Superior temporal gyrus (tissue), 1 donor: ENCODE measurements around the gene BSG.

Experiments
- DNase-seq: peaks from one replicate; pipeline ENCODE4 v3.0.0-alpha.2; 2016; ENCODE audit errors: extremely low spot score

Gene BSG

GRCh38 chr19:572140-572742 lies at the start of gene BSG:
Gene BSG (plus strand): TSS chr19:572596. CDS start chr19:572635, 39 bp downstream.
- peak; percentile 98 for DNase-seq

- no peak for DNase-seq
These were observed 49.7 kb upstream of the BSG start for GRCh38 chr19:522726-523125.

GRCh38 chr19:524062-524674 lies 48.2 kb upstream of the BSG start:
- no peak for DNase-seq

GRCh38 chr19:525029-525428 lies 47.4 kb upstream of the BSG start:
- no peak for DNase-seq

GRCh38 chr19:525857-526419 lies 46.5 kb upstream of the BSG start:
- DNase-seq: no peak

DNA sequence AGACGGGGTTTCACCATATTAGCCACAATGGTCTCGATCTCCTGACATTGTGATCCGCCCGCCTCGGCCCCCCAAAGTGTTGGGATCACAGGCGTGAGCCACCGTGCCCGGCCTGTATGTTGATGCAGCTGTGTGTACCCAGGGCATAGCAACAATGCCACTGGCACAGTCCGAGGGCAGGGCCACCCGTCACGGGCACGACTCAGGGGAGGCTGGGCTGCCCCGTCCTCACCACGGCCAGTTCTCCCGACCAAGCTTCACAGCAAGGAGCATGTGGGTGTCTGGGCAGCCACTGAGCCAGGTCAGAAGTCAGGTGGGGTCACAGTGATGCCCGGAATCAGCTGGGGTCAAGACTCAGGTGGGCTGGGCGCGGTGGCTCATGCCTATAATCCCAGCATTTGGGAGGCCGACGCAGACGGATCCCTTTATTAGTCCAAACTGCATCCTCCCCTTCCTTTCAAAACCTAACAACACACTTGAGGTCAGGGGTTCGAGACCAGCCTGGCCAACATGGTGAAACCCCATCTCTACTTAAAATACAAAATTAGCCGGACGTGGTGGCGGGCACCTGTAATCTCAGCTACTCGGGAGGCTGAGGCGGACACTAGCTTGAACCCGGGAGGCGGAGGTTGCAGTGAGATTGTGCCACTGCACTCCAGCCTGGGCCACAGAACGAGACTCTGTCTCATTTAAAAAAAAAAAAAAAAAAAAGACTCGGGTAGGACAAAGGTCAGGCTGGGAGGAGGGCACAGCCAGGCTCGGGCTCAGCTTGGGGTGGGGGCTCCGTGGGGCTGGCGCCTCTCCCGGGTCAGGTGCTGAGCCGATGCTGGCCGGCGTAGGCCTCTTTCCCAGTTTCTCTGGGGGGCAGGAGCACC lies 42.0 kb upstream of the BSG start:
- DNase-seq: no peak

DNA sequence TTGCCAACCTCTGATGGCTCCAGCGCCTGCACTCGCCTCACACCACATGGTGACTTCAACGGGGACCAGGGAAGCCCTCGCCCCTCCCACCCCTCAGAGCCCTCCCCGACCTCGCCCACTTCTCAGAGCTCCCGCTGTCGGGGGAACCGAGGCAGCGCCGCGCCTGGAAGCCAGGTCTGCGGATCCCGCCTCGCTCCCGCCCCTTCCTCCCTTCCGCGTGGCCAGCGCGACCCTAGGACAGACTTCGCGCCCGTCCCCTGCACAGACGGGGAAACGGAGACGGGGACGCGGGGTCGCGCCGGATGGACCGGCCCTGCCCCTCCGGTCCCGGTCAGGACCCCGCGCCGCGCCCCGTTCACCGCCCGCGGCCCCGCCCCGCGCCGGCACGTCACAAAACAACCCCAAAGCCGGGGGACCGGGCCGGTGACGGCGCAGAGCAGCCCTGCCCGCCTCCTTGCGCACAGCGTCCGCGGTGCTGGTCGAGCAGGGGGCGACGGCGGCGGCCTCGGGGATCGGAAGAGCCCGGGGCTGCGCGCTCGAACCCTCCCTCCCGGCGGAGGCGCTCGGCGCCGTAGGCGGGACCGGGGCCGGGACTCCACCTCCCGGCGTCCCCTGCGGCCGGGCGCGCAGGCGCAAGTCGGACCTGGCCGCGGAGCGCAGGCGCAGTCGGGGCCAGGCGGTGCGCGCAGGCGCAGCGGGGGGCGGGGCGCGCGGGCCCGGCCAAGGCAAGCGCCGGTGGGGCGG lies 41.2 kb upstream of the BSG start:
- DNase-seq: peak; percentile 71

GRCh38 chr19:531753-532560 lies 40.4 kb upstream of the BSG start, which contains the start of gene CDC34:
Gene CDC34 (plus strand): TSS chr19:531760. CDS start chr19:531932, 172 bp downstream.
- DNase-seq: peak; percentile 8

DNA sequence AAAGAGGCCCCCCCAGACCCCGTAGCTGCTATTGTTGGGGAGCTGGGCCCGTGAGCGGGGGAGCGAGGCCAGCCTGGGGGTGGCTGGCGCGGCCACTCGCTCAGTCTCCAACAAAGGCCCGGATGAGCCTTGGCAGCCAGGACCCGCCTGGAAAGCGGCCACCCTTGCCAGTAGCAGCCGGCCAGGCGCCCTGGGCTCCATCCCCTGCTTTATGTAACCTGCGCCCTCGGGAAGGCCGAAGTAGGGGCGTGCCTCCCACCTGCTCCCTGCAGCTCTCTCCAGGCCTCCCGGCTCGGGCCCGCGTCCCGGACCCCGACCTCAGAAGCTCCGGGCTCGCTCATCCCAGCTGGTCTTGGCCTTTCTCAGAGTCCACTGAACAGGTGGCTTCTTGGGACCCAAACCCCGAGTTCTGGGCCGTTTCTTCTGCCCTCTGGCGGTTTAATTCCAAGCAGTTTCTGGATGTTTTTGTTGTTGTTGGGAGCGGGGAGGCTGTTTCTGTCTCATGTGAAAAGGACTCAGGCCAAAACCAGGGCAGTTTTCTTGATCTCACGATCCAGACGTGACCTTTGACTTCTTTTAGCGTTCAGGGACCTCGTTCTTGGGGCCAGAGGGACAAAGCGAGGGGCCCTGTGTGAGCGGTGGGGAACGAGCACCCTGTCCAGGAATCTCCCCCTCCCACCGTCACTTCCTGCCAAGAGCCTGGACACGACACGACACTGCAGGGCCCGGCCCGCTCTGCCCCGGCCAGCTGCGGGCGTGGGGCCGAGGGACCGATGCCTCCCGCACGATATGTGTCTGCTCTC lies 39.6 kb upstream of the BSG start:
- DNase-seq: peak; percentile 72

- DNase-seq: no peak
These were observed 38.9 kb upstream of the BSG start for GRCh38 chr19:533364-534058.

DNA sequence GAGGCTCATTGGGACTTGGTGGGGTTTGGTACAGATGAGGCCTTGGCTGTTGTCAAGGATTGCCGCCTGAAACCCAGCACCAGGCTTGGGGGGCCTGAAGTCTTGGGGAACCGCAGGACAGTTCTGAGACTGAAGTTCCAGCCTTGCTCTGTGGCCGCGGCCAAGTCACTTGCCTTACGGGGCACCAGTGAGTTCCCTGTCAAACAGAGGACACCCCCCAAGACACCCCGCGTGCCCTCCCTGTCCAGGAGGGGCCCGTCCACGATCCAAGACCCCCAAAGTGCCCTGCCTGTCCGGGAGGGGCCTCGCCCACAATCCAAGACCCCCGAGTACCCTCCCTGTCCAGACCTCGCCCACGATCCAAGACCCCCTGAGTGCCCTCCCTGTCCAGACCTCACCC lies 38.3 kb upstream of the BSG start:
- DNase-seq: no peak

DNA sequence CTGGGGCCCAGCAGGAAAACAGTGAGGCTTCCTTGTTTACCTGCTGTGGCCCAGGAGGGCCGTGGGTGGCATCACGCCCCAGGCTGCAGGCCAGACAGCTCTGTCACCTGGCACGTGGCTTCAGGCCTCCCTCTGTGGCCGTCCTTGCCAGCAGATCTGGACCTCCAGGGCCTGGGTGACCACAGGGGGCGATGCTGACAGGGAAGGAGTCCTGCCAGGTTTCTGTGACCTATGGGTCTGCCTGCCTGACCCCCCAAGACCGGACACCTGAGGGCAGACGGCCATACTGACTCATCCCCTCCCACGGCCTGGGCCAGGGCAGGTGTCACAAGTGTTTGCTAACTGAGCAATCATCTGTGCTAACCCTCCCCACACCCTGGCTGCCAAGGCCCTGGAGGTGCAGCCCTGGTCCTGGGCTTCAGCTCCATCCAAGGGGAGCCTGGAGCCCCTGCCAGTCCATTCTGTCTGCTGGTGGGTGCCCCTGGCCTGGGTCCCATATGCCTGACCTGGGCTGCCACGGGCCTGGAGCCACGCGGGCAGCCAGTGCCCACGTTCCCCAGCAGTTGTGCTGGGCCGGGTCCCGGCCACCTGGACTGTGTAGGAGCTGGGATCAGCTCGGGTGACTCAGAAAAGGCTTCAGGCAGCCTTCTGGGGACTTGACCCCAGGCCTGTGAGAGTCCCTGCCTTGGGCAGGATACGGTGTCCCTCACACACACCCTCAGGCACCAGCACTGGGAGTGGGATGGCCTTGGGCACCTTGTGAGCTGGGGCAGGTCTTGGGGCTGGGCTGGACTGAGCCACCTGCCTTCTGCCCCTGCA lies 37.2 kb upstream of the BSG start:
- no peak for DNase-seq

DNA sequence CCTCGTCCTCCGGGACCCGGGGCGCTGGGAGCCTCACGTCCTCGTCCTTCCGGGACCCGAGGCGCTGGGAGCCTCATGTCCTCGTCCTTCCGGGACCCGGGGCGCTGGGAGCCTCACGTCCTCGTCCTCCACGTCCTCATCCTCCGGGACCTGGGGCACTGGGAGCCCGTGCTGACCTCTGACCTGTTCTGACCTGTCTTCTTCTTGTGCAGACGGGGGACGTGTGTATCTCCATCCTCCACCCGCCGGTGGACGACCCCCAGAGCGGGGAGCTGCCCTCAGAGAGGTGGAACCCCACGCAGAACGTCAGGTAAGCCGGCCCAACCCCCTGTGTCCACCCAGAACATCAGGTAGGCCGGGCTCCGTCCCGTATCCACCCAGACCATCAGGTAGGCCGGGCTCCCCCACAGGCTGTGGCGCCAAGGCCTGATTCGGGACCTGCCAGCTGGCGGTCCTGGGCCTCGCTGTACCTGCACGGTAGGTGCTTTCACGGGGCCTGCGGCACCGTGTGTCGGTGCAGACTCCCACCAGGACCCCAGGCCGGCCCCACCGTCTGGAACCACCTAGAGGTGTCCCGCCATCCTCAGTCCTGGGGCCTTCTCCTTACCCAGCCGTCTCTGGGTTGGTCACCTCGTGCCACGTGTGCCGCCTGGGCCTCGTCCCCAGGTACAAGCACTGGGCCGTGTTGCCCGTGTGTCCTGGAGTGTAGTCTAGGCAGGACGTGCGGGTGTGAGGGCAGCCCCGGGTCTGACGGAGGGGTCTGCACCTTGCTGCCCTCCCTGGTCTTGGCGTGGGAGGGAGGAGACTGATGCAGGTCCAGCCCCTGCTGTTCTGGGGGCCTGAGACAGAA lies 36.1 kb upstream of the BSG start:
- DNase-seq: no peak

DNA sequence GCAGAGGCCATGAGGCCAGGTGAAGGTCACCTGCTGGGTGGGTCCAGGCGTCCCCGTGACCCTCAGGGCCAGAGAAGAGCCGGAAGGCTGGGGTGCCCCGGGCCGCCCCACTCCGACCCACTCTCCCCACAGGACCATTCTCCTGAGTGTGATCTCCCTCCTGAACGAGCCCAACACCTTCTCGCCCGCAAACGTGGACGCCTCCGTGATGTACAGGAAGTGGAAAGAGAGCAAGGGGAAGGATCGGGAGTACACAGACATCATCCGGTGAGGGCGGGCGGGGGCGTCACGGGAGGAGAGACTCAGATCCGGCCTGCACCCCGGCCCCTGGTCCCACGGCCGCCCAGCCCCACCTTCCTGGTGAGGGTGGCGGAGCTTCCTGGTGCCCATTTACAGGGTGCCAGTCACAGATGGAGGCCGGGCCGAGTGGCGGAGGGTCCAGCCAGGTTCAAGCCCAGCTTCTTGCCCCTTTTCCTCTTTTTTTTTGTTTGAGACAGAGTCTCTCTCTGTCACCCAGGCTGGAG lies 35.5 kb upstream of the BSG start:
- DNase-seq: no peak

DNA sequence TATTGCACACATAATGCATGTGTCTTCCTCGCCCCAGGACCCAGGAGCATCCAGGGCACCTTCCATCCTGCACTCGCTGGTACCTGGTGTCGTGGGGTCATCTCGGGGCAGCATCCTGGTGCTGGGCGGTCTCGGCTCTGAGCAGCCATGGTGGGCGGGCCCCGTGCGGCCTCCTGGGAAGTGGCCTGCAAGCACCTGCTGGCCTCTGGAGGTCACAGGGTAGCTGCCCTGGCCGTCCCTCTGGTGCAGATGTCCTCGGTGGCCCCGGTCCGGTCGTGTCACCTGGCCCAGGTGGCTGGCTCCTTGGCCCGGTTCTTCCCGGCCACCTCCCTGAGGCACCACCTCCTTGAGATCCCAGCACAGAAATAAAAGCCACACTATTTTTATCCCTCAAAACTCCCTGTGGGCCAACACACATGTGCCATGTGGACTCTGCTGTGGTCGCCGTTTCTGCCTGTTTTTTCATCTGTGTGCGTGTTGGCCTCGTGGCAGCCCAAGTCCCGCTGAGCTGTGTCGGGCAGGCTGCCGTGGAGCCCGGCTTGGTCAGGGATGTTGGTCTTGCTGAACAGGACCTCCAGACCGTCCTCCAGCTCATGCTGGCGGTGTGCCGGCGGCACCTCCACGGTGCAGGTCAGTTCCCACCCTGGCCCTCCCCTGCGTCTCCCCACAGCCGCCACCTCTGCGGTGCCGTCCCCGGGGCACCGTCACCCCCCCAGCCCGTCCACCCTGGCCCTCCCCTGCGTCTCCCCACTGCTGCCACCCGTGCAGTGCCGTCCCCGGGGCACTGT lies 33.6 kb upstream of the BSG start:
- DNase-seq: no peak

DNA sequence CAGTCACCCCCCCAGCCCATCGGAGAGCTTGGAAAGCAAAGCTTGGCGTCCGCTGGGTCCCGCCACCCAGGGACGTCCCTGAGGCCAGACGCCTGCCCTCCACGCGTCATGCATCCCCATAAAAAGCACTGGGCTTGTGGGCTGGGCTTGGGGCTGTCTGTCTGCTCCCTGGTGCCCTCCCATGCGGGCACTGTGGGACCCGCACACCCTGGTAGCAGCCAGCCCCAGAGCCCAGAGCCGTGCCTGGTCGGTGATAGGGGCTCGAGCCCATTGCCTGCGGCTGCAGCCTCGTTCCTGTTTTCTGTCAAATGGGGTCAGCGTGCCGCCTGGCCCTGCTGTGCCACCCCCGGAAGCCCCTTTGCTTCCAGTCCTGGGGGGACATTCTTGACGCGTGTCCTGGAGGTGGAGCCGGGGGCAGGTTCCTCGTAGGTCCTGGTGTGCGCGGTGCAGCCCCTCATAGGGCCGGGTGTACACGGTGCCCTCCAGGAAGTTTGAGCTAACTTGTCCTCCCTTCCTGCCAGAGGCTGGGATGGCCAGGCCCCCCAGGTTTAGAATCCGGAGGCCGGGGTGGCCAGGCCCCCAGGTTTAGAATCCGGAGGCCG lies 32.9 kb upstream of the BSG start:
- no peak for DNase-seq
